Measurements from ENCODE around the gene WDR55.

GRCh38 chr5:140674629-140675028 lies 9.9 kb downstream of the WDR55 start:
- TF ChIP-seq CTCF (IDR thresholded peaks at IDR 0.05) (no peak), POLR2A (IDR thresholded peaks at IDR 0.05) (no peak)
